Measurements from ENCODE around the gene ITGB4. TPM values are rescaled to one million over a fixed set of nuclear protein-coding genes. Genes with fewer than 3 reads are reported as not detected.

ITGB4 gene
- total RNA-seq, 1 experiment from 2014 or later, result 5.3 TPM

- Histone ChIP-seq H3K4me1 (ENCODE audit: insufficient read depth, low read length) (no peaks in the 10 kb centered on the region), H3K79me1 (ENCODE audit: insufficient read depth, low read depth, low read length, poor library complexity, severe bottlenecking) (no peaks in the 10 kb centered on the region), H3K27me3 (ENCODE audit: insufficient read depth, low read length) (no peaks in the 10 kb centered on the region), H4K8ac (replicated peaks; ENCODE audit: insufficient read length, low read depth, low read length) (no peak overlapping the region), H3K4ac (ENCODE audit: low read depth, low read length) (no peak overlapping the region), H3K18ac (ENCODE audit: insufficient read length, low read depth, low read length) (no peak overlapping the region), H3K56ac (ENCODE audit: insufficient read length, low read depth, low read length) (no peak overlapping the region), H3K23ac (ENCODE audit: insufficient read length, low read depth, low read length) (no peak overlapping the region), H3K14ac (ENCODE audit: insufficient read depth, low read length) (no peak overlapping the region), H3K27ac (ENCODE audit: insufficient read length, low read depth, low read length) (no peak overlapping the region), H2BK120ac (ENCODE audit: low read depth, low read length, poor library complexity, severe bottlenecking) (no peak overlapping the region), H2BK20ac (ENCODE audit: low read depth, low read length, poor library complexity, severe bottlenecking) (no peak overlapping the region), H2AK5ac (ENCODE audit: insufficient read length, low read length) (no peak overlapping the region), H3K9me3 (ENCODE audit: control insufficient read depth, low read depth, low read length) (no peaks in the 10 kb centered on the region), H2BK15ac (ENCODE audit: low read depth, low read length) (no peak overlapping the region), H3K4me2 (ENCODE audit: insufficient read depth, insufficient read length, low read length) (no peak overlapping the region), H3K9ac (ENCODE audit: extremely low read depth, insufficient read length, low read length) (no peak overlapping the region), H3T11ph (ENCODE audit: low read length) (no peak overlapping the region), H4K20me1 (ENCODE audit: control insufficient read depth, insufficient read depth, insufficient read length) (no peaks in the 10 kb centered on the region), H2BK5ac (ENCODE audit: insufficient read length, low read length) (no peak overlapping the region), H4K5ac (ENCODE audit: insufficient read length, low read depth, low read length) (no peak overlapping the region), H4K91ac (ENCODE audit: insufficient read length, low read depth, low read length) (no peak overlapping the region), H2BK12ac (ENCODE audit: insufficient read length, low read depth, low read length) (no peak overlapping the region), H2AFZ (ENCODE audit: low read length) (no peak overlapping the region), H3K23me2 (ENCODE audit: insufficient read length, low read depth, low read length, poor library complexity, severe bottlenecking) (no peaks in the 10 kb centered on the region), H3K79me2 (ENCODE audit: insufficient read depth, low read length) (no peaks in the 10 kb centered on the region)
- peaks cover 7% of the 10 kb centered on the region in 2 experiments for H3K4me1 Mint-ChIP-seq
- H3K9me3 Mint-ChIP-seq, result no peaks in the 10 kb centered on the region
- H3K27ac Mint-ChIP-seq, result peak overlapping the region in 2 of 3 experiments; percentile 67 to 83; a peak in 2 of 7 replicates
- no peak overlapping the region for H3K4me3 Mint-ChIP-seq
- no peak for TF ChIP-seq CTCF (conservative IDR thresholded peaks at IDR 0.05)
- no peaks in the 10 kb centered on the region for H3K27me3 Mint-ChIP-seq (ENCODE audit: low read depth)
- no CpG with 5 or more reads among the region's 26 CpGs for WGBS (ENCODE audit: extremely low coverage, insufficient read length, low lambda C conversion rate)
- no peaks in the 10 kb centered on the region for H3K36me3 Mint-ChIP-seq (ENCODE audit: insufficient read depth in 1 of 3, low read depth in 3 of 3)
- no peak for DNase-seq
Observed at GRCh38 chr17:75736173-75736835, 15.0 kb downstream of the ITGB4 start.
